Skin epidermis (tissue), 12 donors: ENCODE data around the gene PKIG.
"Not testable (repeated sequence)": the region's sequence is repeated elsewhere in the genome, so short reads cannot be mapped to it uniquely, and the experiment has no call there.

ENCODE experiments used
- H3K27ac ChIP-seq, 21 experiments: fragments of 200-600 bp; sonication (generic) in 11 of 21; one replicate each; pipeline ENCODE4 v1.5.0; 2020; ENCODE audit warnings: mild to moderate bottlenecking in 3 of 21, inconsistent platforms in 2 of 21, moderate library complexity in 2 of 21
- H3K4me3 ChIP-seq, 7 experiments: fragments of 200-600 bp; sonication (generic) in 2 of 7; one replicate each; pipeline ENCODE4 v1.5.0; 2020; ENCODE audit warnings: inconsistent platforms in 2 of 7, mild to moderate bottlenecking in 2 of 7, moderate library complexity in 1 of 7

PKIG gene

DNA sequence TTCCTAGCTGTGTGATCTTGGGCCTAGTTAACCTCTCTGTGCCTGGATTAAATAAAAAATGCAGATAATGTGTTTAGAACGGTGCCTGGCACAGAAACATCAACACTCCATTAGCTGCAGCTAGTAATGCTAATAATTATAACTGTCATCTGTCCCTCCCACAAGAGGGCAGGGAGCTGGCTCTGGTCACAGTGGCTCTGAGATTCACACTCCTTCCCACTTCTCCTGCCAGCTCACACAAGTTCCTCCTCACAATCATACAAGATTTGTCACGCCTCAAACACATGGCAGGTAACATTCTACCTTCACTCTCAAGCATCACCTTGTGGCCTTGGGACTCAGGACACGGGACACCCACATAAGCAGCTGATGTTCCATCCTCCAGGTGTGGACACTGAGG is 66.7 kb downstream of the PKIG start:
- no peak overlapping the region for H3K27ac ChIP-seq
- no peak overlapping the region for H3K4me3 ChIP-seq

- Histone ChIP-seq H3K27ac (peak overlapping the region in 1 of 21 experiments; percentile 71), H3K4me3 (no peak overlapping the region)
Observed at GRCh38 chr20:44649976-44650375, 67.6 kb downstream of the PKIG start.

DNA sequence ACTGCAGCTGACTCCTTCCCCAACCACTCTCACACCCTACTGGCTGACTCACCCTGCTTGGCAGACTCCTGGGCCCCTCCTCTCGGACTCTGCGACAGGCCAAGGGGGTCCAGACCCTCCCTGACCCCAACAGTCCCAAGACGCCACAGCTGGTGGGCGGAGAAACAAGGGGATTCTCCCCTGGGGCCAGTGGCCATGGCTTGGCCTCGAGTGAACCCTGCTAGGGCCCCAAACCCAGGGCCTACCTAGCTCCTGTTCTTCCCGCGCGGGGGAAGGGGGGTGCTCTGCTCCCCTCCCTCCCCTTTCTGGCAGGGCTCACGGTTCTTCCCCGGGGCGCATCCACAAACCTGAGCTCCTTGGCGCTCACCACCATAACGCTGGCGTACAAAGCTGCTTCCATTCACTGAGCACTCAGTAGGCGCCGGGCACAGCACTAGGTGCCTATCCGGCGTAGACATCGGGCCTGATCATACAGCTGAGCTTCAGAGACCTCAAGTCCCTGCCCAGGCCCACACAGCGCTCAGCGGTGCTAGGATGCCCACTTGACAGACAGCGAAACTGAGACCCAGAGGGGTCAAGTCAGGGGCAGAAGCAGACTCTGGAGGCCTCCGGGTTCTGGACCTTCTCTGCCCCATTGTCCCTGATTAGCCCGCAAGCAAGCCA is 68.5 kb downstream of the PKIG start:
- peak overlapping the region in 20 of 21 experiments; percentile 68 to 91 (median 80) for H3K27ac ChIP-seq
- H3K4me3 ChIP-seq = peak overlapping the region; percentile 61 to 89 (median 71)

GRCh38 chr20:44651434-44651683 is 69.0 kb downstream of the PKIG start:
- H3K27ac ChIP-seq = peak overlapping the region in 20 of 21 experiments; percentile 68 to 91 (median 80)
- peak overlapping the region; percentile 61 to 89 (median 71) for H3K4me3 ChIP-seq

- Histone ChIP-seq H3K27ac (peak within 1 kb of the TSS; percentile 40 to 91 (median 79)), H3K4me3 (peak within 1 kb of the TSS; percentile 61 to 89 (median 71))
Observed at GRCh38 chr20:44651684-44652423, 69.5 kb downstream of the PKIG start, which contains the start of gene ADA. Gene ADA, minus strand, starts transcription at chr20:44651699. Its CDS starts 92 bp downstream, at chr20:44651607.

DNA sequence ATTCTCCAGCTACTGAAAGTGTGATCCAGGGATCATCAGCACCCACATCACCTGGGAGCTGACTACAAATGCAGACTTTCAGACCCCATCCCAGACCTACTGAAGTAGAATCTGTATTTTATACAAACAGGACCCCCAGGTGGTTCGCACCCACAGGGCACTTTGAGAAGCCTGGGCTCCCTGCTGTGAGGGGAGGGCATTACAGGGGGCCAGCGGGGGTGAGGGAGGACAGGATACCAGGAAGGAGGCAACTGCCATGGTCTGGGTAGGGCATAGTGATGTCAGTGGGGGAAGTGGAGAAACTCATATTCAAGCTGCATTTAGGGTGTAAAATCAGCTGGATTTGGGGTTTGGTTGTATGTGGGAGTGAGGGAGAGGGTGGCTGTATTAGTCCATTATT is 71.2 kb downstream of the PKIG start:
- H3K4me3 ChIP-seq = no peak overlapping the region
- no peak overlapping the region for H3K27ac ChIP-seq

- H3K27ac ChIP-seq, H3K4me3 ChIP-seq: not testable (repeated sequence)
Observed at GRCh38 chr20:44654210-44654609, 71.8 kb downstream of the PKIG start.

DNA sequence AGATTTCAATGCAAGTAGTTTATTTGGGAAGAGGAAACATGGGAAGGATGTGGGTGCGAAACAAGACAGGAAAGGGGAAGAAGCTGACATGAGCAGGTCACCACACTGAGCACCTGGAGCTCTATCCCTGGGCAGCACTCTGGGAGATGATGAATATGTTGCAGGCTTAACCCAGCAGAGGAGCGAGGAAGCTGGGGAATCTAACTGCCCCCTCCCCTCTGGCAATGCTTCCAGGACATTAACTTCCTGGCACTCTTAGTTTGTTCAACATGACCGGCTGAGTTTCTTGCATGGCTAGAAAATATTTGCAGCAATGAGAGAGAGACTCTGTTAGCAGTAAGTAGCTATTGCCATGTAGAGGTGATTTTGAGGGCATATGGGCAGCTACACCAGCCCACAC is 74.1 kb downstream of the PKIG start:
- H3K4me3 ChIP-seq = no peak overlapping the region
- H3K27ac ChIP-seq = no peak overlapping the region

DNA sequence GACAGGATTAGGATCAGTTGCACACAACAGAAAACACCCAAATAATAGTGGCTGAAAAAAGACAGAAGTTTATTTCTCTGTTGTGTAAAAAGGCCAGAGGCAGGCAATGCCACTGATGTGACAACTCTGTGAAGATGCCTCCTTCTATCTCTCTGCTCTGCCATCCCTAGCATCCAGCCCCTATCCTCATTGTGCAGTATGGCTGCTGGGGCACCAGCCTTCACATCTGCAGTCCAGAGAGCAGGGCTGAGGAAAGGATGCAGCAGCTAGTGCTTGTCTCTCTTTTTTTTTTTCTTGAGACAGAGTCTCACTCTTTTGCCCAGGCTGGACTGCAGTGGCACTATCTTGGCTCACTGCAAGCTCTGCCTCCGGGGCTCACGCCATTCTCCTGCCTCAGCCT is 75.5 kb downstream of the PKIG start:
- no peak overlapping the region for H3K4me3 ChIP-seq
- no peak overlapping the region for H3K27ac ChIP-seq

GRCh38 chr20:44658810-44659209 is 76.4 kb downstream of the PKIG start:
- H3K27ac ChIP-seq = no peak overlapping the region

GRCh38 chr20:44659931-44660330 is 77.6 kb downstream of the PKIG start:
- Histone ChIP-seq H3K4me3 (no peak overlapping the region), H3K27ac (no peak overlapping the region)

More at GRCh38 chr20:44658810-44659209, 76.4 kb downstream of the PKIG start:
- no peak overlapping the region for H3K4me3 ChIP-seq

- Histone ChIP-seq H3K4me3 (no peak overlapping the region), H3K27ac (no peak overlapping the region)
Observed at GRCh38 chr20:44660581-44660980, 78.2 kb downstream of the PKIG start.

DNA sequence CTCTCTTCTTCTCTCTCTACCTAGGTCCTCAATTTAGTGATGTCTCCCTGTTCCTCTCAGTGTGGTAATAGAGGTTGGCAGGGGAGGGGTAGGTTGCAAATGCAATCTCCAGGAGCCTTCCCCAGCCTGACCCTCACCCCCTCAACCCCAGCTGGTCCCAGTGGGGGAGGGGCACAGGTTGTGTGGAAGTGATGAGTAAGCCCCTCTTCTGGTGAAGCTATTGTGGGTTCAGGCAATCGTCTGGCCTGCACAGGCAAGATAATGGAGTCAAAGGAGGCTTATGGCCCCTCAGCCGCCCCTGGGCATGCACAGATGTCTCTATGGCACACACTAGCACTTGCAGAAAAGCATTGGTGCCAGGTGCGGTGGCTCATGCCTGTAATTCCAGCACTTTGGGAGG is 79.9 kb downstream of the PKIG start:
- no peak overlapping the region for H3K27ac ChIP-seq

DNA sequence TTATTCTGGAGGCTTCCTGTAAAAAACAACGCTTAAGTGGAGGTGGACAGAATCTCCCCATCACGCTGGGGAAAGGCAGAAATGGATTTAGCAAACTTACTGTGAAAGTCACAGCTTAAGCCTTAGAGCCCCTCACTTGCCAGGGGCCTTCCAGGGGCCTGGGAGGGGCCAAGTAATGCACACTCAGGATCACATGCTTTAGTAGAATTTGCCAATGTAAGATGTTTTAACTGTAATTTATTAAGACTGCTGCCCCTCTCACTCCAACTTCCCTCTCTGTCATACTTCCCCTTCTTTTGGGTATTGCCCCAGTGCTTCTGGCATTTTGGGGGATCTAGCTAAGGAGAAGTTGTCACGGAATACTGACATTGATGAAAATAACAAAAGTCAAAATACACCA is 81.8 kb downstream of the PKIG start:
- Histone ChIP-seq H3K27ac (no peak overlapping the region), H3K4me3 (no peak overlapping the region)

More for the DNA sequence above, 79.9 kb downstream of the PKIG start:
- no peak overlapping the region for H3K4me3 ChIP-seq

- H3K4me3 ChIP-seq = no peak overlapping the region
- no peak overlapping the region for H3K27ac ChIP-seq
Observed at GRCh38 chr20:44666066-44666465, 83.7 kb downstream of the PKIG start.
